ENCODE measurements around the gene FAM217B. TPM values are rescaled to one million over a fixed set of nuclear protein-coding genes. Genes with fewer than 3 reads are reported as not detected.

The FAM217B gene
- 15.1 and 18.9 TPM in 2 replicates for total RNA-seq

DNA sequence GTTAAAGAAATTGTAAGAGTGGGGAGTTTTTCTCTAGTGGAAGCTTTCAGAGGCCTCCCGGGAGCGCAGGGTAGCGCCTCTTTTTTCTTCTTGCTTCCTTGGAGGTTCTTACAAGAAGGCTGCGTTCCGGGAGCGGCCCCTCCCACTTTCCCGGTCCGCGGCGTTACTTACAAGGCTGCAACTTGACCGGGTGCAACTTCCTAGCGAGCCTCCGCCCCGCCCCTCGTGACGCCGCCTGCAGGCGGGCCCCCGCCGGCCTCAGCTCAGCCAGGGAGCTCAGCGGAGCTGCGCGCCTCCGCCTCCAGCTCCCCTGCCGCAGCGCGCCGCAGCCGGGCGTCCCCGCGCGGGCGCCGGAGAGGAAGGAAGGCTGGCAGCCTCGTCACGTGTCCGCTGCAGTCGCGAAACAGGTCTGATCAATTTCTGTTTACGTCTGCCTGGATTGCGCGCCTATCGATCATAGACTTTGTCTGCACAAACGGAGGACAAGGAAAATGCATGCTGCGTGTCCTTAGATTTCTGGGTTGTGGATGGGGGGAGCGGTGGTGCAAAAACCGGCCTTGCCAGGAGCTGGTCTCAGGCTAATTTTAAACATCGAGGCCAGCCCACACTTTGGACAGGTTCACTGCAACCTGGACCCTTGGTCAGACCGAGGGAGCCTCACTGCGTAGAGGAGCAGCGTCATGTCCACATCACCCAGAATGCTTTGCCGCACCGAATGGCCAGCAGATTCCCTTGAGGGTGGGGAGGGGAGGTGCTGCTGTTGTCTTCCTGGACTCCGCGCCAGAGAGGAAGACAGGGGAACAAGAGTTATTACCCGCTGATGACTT is at the start of gene FAM217B, which contains the start of gene PPP1R3D:
TSS of gene FAM217B (plus strand) at position 261 of the 827 bp plus-strand sequence. CDS start 3,555 bp downstream, outside the sequence.
TSS of gene PPP1R3D (minus strand) at position 177 of the 827 bp plus-strand sequence. CDS start 374 bp downstream, outside the sequence.
- no peaks in the 10 kb centered on the region for H3K27me3 Mint-ChIP-seq
- POLR2A ChIA-PET: interaction anchor here (0.9 to 2.3 kb wide), 4 partner anchors 8 to 117 kb away, joined by 3 to 8 read pairs (median 6); no protein-coding TSS in a partner anchor
- no peaks in the 10 kb centered on the region for H3K9me3 Mint-ChIP-seq
- ATAC-seq (ENCODE audit: low read depth) (peak; percentile 96), DNase-seq (peak; percentile 91)
- peak within 1 kb of the TSS; percentile 95 for H3K27ac Mint-ChIP-seq
- intact Hi-C loops (cut with micrococcal nuclease): loop anchor here (1.0 to 5.0 kb wide), 2 partner anchors 9 to 1288 kb away; partner anchors contain the start of gene STX16
- CTCF ChIA-PET: interaction anchor here (0.7 to 2.0 kb wide), 6 partner anchors 8 to 322 kb away, joined by 3 to 7 read pairs (median 3); no protein-coding TSS in a partner anchor
- peaks cover 37% of the 10 kb centered on the region for H3K4me1 Mint-ChIP-seq
- peak within 1 kb of the TSS; percentile 97 for H3K4me3 Mint-ChIP-seq
- peaks cover 38% of the 10 kb centered on the region for H3K36me3 Mint-ChIP-seq (ENCODE audit: low read depth)
- TF ChIP-seq, protein P1, sequence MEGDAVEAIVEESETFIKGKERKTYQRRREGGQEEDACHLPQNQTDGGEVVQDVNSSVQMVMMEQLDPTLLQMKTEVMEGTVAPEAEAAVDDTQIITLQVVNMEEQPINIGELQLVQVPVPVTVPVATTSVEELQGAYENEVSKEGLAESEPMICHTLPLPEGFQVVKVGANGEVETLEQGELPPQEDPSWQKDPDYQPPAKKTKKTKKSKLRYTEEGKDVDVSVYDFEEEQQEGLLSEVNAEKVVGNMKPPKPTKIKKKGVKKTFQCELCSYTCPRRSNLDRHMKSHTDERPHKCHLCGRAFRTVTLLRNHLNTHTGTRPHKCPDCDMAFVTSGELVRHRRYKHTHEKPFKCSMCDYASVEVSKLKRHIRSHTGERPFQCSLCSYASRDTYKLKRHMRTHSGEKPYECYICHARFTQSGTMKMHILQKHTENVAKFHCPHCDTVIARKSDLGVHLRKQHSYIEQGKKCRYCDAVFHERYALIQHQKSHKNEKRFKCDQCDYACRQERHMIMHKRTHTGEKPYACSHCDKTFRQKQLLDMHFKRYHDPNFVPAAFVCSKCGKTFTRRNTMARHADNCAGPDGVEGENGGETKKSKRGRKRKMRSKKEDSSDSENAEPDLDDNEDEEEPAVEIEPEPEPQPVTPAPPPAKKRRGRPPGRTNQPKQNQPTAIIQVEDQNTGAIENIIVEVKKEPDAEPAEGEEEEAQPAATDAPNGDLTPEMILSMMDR (IDR thresholded peaks at IDR 0.05): no peak

- H3K9me3 Mint-ChIP-seq: no peaks in the 10 kb centered on the region
- peaks cover 4% of the 10 kb centered on the region for H3K27me3 Mint-ChIP-seq
- peaks cover 17% of the 10 kb centered on the region for H3K4me1 Mint-ChIP-seq
- H3K4me3 Mint-ChIP-seq: peak overlapping the region; percentile 11
- CTCF ChIA-PET: no interaction called here
- intact Hi-C loops (cut with micrococcal nuclease): no loop called here
- POLR2A ChIA-PET: no interaction called here
- TF ChIP-seq, protein P1 (IDR thresholded peaks at IDR 0.05): no peak
- no peak for DNase-seq
- no peaks in the 10 kb centered on the region for H3K36me3 Mint-ChIP-seq (ENCODE audit: low read depth)
- ATAC-seq (ENCODE audit: low read depth): no peak
- no peak overlapping the region for H3K27ac Mint-ChIP-seq
These were observed 48.6 kb upstream of the FAM217B start for GRCh38 chr20:59891581-59891980.

DNA sequence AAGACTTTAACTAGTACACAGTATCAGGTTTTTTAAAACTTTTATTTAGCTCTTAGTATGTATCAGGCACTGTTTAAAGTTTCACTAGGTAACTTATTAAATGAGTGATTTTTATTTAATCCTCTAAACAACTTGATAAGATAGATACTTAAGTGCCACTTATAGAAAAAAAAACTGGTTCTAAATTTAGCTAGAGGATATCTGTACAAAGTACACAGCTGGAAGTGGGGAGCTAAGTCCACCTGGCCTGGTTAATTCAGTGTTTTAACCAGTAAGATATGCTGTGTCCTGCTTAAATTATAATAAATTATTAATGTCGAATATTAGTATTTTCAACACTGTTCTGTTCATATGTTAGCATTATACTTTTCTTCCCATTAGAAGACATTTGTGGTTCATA is 44.3 kb upstream of the FAM217B start:
- no peaks in the 10 kb centered on the region for H3K36me3 Mint-ChIP-seq (ENCODE audit: low read depth)
- DNase-seq: no peak
- peaks cover 4% of the 10 kb centered on the region for H3K27me3 Mint-ChIP-seq
- POLR2A ChIA-PET: no interaction called here
- TF ChIP-seq, protein P1 (IDR thresholded peaks at IDR 0.05): no peak
- peaks cover 11% of the 10 kb centered on the region for H3K4me1 Mint-ChIP-seq
- intact Hi-C loops (cut with micrococcal nuclease): no loop called here
- H3K27ac Mint-ChIP-seq: no peak overlapping the region
- no peak overlapping the region for H3K4me3 Mint-ChIP-seq
- no peak for ATAC-seq (ENCODE audit: low read depth)
- CTCF ChIA-PET: no interaction called here
- H3K9me3 Mint-ChIP-seq: no peaks in the 10 kb centered on the region

GRCh38 chr20:59902470-59902869 is 37.7 kb upstream of the FAM217B start:
- no peak overlapping the region for H3K4me3 Mint-ChIP-seq
- intact Hi-C loops (cut with micrococcal nuclease): no loop called here
- no peak overlapping the region for H3K27ac Mint-ChIP-seq
- DNase-seq (no peak), ATAC-seq (ENCODE audit: low read depth) (no peak)
- no peaks in the 10 kb centered on the region for H3K4me1 Mint-ChIP-seq
- H3K36me3 Mint-ChIP-seq (ENCODE audit: low read depth): no peaks in the 10 kb centered on the region
- ChIA-PET POLR2A (no interaction called here), CTCF (no interaction called here)
- peaks cover 2% of the 10 kb centered on the region for H3K27me3 Mint-ChIP-seq
- H3K9me3 Mint-ChIP-seq: no peaks in the 10 kb centered on the region
- TF ChIP-seq, protein P1 (IDR thresholded peaks at IDR 0.05): no peak

DNA sequence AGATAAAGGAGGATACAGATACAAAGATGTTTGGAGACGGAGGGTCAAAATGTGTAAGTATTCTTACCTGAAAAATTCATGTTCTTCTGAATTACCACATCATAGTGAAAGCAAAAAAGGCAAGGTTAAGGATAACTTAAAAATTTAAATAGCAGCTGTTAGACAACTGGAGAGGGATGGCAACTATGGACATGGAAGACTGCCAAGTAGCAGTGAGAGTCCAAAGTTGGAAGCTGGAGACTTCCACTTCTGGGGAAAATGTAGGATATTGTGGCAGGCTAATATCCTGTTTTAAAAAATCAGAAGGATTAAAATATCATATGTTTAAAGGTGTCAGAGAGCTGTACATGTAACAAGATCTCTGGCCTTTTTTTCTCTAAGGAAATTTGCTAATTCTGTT is 36.6 kb upstream of the FAM217B start:
- Mint-ChIP-seq H3K4me1 (no peaks in the 10 kb centered on the region), H3K36me3 (ENCODE audit: low read depth) (no peaks in the 10 kb centered on the region), H3K27ac (no peak overlapping the region), H3K9me3 (no peaks in the 10 kb centered on the region), H3K4me3 (no peak overlapping the region), H3K27me3 (peaks cover 2% of the 10 kb centered on the region)
- DNase-seq (no peak), ATAC-seq (ENCODE audit: low read depth) (no peak)
- TF ChIP-seq, protein P1 (IDR thresholded peaks at IDR 0.05): no peak
- ChIA-PET POLR2A (no interaction called here), CTCF (no interaction called here)
- intact Hi-C loops (cut with micrococcal nuclease): no loop called here
